T-helper 9 cell (primary cell): ENCODE data around the gene TPH2.

ENCODE experiments used
- DNase-seq: peaks from one replicate; pipeline ENCODE4 v3.0.0-alpha.2; 2020

The TPH2 gene

DNA sequence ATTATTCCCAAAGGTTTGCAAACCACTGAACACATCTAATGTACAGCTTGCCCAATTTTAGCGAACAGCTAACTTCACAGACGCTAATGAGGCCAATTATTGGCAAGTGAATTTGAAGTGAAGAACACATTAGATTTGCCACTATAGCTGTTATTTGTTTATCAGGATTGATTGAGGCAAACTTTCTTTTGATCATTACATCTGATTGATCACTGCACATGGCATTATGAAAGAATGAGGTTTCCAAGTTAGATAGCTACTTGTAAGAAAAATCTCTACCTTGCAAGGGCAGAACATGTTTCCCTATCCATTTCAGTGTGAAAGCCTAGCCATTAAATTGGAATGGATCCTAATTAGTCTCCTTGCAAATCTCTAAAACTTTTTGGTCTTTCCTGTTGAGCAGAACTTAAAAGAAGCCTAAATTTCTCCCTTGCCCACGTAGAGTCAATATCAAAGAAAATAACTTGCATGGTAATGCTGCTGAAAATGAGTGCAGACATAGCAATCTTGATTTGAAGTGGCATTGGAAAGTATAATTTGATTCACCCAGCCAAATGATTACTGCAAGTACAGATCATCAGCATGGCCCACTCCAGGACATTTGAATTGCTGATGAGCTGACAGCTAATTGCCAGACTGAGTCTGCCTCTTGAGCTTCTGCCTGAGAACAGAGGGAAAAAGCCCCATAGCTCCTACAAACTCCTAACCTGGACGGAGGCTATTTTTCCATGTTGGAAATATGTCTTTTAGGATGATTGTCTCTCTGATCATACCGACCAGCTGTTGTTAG, 98.6 kb downstream of the TPH2 start:
- DNase-seq = no peak

DNA sequence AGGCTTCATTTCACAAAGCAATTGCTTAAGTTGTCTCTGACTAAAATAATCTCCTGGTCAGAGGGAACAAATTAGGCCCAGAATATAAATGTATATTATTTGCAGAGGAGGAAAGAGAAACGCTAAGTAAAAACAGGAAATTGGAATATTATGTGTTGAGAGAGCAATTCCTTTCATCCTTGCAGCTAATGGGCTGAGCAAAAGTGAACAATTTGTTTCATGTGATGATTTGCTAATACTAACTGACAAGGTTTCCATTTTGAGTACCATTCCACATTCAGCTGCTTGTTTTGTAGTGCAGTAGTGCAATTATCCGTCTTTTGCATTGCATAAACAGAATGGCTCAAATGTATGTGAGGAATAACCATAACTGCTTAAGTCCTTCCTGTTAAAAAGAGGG, 103.2 kb downstream of the TPH2 start:
- no peak for DNase-seq

DNA sequence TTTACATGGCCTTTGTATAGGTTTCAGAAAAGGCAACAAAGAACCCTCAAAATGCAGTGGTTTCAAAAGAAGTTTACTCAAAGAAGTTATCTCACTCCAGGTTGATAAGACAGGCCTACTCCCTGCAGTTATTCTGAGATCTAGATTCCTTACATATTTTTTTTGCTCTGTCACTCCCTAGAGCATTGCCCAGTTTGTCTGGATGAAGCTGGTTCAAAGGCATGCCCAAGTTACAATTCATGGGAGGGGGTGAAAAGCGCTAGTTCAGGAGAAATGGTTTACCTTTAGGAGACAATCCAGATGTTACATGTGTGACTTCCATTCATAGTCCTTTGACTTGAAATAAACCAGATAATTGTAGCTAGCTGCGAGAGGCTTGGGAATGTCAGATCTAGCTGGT, 115.0 kb downstream of the TPH2 start:
- no peak for DNase-seq

DNA sequence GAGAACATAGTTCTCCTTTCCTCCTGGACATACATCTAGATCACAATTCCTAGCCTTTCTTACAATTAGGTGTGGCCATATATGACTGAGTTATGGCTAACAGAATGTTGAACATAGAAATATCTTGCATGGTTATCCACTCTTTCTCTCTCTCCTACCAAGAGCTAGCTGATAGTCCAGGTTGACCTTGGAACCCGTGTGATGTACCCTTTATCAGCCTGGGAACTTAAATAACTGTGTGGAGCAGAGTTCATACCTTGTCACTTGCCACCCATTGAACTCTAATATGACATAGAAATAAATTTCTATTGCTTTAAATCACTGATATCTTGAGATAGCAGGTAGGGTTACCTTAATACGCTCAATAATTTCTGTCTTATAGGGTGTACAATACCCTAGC, 115.9 kb downstream of the TPH2 start:
- DNase-seq = no peak

DNA sequence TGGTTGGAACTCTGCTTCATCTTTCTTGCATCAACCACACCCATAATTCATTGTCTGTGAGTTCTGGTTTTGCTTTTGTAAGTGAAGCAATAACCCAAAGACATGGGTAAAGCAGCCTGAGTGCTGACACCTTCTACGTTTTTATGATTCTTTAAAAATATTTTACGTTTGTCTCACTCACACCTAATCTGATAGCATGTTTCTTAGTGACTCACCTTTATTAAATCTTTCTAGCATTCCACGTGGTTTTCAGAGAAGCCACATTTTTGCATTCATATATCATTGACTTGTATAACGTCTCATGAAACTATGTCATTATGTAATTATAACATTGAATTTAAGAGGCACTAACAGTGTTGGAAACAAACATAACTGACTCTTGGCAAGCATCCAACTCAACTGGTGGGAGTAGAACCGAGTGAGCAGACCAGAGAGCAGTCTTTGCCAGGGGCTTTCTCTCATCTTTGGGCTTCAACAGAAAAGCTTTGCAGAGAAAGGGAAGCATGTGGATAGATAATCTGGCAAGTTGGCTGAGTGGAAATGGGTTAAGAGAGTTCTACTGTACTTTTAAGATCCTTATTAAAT, 118.8 kb downstream of the TPH2 start:
- no peak for DNase-seq

DNA sequence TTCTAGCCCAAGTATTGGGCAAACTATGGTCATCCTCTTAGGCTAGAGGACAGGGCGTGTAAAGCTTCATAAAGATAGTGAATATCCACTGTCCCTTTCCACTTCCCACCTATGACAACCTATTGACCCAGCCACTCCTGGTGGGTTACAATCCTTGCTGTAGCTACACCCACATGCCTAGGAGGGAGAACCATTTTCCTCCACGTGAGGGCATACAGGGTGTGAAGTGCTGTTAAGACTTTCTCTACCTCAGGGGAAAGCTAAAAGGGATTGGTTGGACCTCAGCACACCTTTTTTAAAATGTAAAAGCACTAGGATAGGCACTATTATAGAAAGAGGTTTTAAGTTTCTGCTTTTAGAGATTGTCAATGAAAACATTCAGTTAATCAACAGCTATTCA, 124.4 kb downstream of the TPH2 start:
- DNase-seq = no peak

DNA sequence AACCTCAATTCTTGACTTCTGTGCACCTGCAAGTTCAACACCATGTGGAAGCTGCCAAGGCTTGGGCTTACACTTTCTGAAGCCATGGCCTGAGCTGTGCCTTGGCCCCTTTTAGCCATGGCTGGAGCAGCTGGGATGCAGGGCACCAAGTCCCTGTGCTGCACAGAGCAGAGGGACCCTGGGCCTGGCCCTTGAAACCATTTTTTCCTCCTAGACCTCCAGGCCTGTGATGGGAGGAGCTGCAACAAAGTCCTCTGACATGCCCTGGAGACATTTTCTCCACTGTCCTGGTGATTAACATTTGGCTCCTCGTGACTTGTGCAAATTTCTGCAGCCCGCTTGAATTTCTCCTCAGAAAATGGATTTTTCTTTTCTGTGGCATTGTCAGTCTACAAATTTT, 132.4 kb downstream of the TPH2 start:
- DNase-seq = no peak

DNA sequence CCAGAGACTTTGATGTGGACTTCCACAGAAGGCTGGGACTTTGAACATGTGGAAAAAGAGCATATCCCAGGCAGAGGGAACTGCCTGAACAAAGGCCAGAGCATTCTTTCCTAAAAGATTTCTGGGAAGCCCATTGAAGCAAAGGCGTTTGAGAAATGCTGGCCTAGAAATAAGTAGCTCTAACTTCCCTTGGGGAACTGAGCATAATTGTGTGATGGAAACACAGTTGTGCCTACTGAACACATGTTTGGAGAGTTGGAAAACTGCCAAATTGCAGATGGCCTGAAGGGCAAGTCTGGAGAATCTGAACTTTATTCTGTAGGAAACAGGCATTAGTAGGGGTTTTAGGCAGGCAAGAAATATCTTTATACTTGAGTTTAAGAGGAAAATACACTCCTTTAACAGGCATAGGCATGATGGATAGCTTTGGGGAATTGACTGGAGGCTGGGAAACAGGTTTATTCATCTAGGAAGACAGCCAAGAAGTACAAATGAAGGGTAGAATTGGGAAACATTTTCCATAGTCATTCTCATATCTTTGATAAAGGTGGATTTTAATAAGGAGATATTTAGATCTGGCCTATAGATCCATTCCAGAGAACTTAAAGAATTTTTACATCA, 134.1 kb downstream of the TPH2 start:
- DNase-seq = no peak

DNA sequence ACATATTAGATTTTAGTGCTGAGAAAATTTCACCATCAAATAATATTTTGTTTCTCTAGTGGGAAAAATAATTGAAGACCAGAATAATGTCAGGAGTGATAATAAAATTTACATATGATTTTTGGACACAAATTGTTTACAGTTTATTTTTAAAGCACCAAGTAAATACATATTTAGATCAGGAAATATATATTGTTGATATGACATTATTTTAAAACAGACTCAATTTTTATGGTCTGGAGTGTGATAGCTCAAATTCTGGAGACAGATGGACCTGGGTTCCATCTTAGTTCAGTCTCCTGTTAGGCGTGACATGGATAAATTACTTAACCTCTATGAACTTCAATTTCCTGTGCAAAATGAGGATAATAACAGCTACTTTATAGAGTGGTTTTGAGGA, 135.4 kb downstream of the TPH2 start:
- no peak for DNase-seq

DNA sequence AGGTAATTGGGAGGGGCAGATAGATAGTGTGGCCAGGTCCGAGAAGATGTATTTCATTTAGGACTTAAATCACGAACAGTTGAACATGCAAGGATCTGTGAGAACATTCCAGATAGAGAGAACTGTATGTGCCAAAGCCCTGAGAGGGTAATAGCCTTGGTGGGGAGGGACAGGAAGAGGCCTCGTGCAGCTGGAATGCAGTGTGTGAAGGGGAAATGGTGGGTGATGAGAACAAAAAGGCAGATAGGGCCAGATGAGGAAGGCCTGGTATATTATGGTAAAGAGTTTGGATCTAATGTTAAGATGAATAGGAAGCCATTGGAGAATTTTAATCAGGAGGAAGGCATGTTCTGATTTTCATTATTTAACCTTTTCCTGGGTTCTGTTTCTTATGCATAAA, 136.3 kb downstream of the TPH2 start:
- DNase-seq = no peak

DNA sequence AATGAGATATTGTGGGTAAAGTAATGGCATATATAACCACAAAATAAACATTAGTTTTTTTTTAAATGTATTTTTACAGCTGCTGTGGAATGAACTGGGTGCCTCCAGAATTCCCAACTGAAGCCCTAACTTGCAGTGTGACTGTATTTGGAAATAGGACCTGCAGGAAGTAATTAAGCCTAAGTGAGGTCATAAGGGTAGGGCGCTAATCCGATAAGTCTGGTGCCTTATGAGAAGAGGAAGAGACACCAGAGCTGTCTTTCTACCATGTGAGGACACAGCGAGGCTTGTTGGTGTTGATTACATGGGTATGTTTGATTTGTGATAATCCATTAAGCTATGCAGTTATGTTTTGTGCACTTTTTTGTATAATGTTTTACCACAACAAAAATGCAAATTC, 136.8 kb downstream of the TPH2 start:
- DNase-seq = no peak

DNA sequence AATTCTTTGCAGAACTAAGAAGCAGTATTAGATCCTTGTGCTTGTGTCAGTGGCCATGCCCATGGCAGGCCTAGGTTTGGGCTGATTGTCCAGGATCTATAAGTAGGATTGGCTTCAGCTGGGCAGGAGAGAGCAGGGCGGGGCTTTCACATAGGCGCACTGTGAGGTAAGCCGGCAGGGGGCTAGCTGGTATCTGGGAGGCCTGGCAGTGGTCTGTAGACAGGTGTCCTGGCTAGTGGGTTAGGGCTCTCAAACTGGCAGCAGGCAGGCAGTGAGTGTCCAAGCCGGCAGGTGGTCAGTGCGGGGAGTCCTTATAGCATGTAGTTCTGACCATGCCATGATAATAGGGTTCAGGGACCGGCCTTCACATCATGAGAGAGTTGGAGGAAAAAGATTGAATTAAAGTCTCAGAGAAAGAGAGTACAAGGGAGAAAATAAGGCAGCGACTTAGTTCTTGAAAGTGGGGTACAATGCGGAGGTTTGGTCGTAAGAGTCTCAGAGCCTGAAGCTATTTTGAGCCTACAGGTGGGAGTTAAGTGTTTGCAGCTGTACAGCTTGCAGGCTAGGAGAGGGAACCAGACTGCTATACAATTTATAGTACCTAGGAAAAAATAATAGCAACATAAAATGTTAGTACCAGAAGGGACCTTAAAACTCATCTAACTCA, 137.4 kb downstream of the TPH2 start:
- no peak for DNase-seq

DNA sequence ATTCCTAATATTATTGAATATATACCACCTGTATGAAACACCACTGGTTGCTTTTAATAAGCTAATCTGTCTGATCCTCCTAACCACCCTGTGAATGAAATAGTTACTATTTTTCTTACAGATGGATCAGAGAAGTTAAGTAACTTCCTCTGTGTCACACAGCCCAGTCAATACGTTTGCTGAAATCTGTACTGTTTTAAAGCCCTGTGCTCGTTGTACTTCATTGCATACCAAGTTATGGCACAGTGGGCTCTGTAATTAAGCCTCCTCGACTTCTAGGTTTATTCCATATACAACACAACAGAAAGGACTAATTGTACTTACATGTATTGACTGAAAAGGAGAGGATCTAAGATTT, 137.9 kb downstream of the TPH2 start:
- no peak for DNase-seq

DNA sequence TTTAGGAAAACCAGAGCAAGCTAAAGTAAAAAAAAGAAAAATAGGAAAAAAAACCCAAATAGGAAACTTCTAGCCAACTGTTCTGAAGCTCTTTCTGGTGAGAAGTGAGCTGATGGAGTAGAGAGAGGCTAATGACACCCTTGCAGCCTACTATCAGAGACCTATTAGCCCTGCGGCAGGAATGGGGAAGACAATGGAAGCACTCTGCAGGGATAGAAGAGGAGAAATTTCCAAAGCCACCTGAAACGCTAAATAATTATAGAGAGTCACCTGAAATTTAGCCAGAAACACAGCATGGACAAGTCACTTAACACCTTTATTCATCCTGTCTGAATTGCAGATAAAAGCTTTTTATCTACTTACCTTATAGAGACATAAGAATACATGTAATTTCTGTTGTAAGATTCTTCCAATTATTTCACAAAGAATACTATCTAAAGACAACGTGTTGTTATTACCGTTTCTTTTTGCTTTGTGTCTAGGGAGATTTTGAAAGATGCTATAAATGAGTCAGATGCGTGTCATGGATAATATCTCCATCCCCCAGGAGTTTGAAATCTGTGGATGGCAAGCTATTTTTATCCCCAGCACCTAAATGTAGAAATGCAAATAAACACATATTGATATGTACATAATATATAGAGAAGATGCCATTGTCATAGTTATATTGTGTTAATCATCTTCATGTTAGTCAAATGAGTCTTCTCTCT, 138.6 kb downstream of the TPH2 start:
- no peak for DNase-seq

DNA sequence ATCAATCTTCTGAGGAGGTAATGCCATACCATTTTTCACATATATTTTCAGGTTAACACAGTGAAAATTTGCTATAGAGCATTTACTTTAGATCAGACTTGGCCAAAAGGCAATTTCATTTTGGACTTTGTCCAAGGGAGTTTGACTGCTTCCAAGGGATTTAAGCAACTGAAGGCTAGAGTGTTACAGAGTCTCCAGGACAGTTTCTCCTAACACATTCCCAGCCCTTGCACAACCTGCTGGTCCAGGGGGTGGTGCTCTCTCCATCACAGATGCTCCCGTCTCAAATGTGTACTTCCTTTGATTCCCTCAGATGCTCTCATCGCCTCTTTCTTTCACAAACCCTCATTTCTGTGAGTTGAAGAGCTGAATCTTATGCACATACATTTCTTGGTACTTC, 143.1 kb downstream of the TPH2 start:
- DNase-seq = no peak
